ENCODE results near the gene OPTC.

DNA sequence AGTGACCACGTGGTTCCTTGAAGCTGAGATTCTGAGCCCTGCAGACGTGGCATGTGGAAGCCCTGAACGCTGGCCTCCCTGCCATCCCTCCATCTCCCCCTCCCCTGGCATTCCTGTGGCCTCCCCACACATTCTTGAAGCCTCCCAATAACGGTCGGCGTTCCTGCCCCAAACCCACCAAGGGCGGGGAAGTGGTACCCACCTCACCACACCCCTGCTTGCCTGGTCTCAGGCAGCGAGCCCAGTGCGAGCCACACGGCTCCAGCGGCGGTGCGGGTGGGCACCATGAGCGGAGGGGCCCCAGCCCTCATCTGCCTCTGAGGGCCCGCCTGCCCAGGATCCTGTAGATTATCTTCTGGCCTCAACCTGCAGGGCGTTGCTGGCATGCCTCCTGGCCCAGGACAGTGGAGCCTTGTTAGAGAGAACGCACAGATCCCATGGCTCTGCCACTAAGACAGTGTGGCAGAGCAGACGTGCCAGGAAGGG, 38.9 kb upstream of the OPTC start:
- no peak for TF ChIP-seq CEBPB (IDR thresholded peaks at IDR 0.05; ENCODE audit: low read depth)
- TF ChIP-seq CTCF (IDR thresholded peaks at IDR 0.05 in 2 of 3, conservative IDR thresholded peaks at IDR 0.05 in 1 of 3; ENCODE audit: borderline replicate concordance in 1 of 3, insufficient read depth in 1 of 3, low read depth in 2 of 3, low read length in 2 of 3), result no peak
- no peak for TF ChIP-seq RAD21 (IDR thresholded peaks at IDR 0.05; ENCODE audit: low read depth)
- TF ChIP-seq POLR2AphosphoS5 (IDR thresholded peaks at IDR 0.05; ENCODE audit: low read depth, low read length), result no peak
- TF ChIP-seq POLR2A (IDR thresholded peaks at IDR 0.05; ENCODE audit: borderline replicate concordance, extremely low read depth, insufficient read depth, insufficient read length), result no peak
- no peak for TF ChIP-seq REST (IDR thresholded peaks at IDR 0.05; ENCODE audit: low read depth)
- no peak for TF ChIP-seq EZH2 (IDR thresholded peaks at IDR 0.05)
- TF ChIP-seq TCF7L2 (IDR thresholded peaks at IDR 0.05; ENCODE audit: borderline replicate concordance, extremely low read depth, insufficient read depth, insufficient read length), result no peak
